ENCODE data around the gene RPL10.
"Not testable (repeated sequence)": the region's sequence is repeated elsewhere in the genome, so short reads cannot be mapped to it uniquely, and the experiment has no call there.

The RPL10 gene

DNA sequence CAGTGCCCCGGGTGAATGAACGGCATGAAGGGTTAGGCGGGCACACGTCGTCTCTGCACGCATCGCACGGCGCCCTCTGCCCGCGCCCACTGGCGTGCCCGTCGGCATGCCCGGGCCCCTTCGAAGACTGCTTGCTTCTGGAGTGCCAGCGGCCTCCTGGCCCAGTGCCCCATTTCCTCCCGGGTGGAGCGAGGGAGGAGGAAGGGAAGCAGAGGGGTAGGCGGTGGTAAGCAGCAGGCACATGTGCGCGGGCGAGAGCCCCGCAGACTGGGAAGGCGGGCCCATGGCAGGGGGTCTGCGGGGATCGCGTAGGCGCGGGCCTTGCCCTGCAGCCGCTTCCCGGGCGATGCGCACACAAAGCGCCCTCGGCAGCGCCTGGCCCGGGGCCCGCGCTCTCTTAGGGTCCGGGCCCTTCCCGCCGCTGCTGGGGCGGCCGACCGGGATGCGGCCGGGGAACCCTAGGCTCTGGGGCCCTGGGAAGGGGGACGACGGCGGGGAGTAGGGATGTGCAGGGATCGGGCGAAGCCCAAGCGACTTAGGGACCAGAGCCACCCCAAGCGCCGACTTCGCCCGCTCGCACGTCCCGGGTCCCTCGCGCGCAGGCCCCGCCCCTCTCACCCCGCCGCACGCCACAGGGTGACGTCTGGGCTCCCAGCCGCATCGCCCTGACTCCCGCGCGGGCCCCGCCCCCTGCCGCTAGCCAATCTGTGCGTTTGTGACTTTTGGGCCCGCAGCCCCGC, 19.9 kb upstream of the RPL10 start:
- peak; percentile 48 for DNase-seq

DNA sequence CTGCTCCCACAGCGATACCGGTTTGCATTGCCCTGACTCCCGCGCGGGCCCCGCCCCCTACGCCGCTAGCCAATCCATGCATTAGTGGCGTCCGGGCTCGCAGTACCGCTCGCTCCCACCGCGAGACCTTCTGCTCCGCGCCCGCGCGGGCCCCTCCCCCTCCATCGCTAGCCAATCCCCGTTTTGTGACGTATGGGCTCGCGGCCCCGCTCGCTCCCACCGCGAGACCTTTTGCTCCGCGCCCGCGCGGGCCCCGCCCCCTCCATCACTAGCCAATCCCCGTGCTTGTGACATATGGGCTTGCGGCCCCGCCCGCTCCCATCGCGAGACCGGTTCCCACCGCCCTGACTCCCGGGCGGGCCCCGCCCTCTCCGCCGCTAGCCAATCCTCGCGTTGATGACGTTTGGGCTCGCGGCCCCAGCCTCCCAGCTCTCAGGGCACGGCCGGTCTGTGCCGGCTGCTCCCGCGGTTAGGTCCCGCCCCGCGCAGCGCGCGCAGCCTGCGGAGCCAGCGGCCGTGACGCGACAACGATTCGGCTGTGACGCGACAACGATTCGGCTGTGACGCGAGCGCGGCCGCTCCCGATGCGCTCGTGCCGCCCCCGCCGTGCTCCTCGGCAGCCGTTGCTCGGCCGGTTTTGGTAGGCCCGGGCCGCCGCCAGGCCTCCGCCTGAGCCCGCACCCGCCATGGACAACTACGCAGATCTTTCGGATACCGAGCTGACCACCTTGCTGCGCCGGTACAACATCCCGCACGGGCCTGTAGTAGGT, 19.2 kb upstream of the RPL10 start, which contains the start of gene EMD:
EMD (plus strand) TSS at position 497 of the 770 bp plus-strand sequence; CDS start at position 687, 190 bp downstream.
- DNase-seq: peak; percentile 98

DNA sequence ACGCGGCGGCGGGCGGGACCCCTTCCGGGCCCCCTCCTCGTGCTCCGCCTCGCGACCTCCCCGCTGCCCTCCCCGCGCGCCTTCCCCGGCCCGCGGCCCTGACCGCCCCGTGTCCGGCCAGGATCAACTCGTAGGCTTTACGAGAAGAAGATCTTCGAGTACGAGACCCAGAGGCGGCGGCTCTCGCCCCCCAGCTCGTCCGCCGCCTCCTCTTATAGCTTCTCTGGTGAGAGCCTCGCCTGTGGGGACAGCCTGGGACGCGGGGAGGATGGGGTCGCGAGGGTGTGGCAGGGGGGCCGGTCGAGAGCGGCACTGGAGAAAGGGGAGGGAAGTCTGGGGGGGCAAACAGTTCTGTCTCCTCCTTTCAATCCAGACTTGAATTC, 18.6 kb upstream of the RPL10 start:
- no peak for DNase-seq

DNA sequence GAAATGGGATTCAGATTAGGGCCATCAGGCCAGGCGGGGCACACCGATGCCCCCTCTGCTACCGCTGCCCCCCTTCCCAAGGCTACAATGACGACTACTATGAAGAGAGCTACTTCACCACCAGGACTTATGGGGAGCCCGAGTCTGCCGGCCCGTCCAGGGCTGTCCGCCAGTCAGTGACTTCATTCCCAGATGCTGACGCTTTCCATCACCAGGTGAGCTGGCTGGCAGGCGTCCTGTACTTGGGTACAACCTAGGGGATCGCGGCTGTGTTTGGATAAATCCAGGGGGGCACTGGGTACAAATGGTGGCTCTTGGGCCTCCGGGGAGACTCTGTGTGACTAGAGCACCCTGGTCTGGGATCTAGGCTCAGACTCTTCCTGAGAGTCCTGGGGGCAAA, 18.0 kb upstream of the RPL10 start:
- DNase-seq: no peak

DNA sequence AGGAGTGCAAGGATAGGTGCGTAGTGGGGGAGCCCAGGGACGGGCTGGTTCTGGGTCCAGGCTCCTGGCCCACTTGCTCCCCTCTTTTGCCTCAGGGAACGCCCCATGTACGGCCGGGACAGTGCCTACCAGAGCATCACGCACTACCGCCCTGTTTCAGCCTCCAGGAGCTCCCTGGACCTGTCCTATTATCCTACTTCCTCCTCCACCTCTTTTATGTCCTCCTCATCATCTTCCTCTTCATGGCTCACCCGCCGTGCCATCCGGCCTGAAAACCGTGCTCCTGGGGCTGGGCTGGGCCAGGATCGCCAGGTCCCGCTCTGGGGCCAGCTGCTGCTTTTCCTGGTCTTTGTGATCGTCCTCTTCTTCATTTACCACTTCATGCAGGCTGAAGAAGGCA, 17.4 kb upstream of the RPL10 start:
- DNase-seq: no peak

DNA sequence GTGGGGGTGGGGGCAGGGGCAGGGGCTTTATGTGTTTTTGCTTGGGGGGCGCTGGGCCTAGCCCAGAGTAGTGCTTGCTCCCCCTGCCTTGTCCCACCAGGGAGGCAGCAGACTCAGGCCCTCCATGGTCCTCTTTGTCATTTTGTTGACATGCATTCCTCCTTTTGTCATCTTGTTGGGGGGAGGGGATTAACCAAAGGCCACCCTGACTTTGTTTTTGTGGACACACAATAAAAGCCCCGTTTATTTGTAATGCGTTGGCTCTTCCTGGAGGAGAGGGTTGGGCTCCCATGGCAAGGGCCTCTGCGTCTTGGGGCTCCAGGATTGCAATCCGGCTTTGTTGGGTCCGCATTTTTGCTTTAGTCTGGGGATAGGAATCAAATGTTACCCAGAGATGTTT, 16.9 kb upstream of the RPL10 start:
- DNase-seq: no peak

DNA sequence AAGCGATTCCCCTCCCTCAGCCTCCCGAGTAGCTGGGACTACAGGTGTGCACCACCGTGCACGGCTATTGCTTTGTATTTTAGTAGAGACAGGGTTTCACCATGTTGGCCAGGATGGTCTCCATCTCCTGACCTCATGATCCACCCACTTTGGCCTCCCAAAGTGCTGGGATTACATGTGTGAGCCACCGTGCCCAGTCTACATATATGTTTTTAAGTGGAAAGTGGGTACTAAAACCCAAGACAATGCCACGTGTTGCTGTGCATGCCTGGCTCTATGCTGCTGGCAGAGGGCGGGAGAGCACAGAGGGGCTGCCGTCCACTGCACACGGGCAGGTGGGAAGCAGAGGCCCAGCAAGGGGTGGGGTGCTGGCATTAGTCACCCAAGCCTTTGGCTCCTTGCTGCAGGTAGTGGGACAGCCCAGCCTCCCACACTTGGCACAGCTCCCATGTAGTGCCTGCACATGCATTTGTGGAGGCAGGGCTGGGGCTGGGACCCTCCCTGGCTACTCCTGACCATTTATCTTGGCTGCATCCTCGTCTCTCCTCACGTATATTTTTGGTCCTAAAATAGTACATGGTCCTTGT, 15.6 kb upstream of the RPL10 start:
- DNase-seq: no peak

DNA sequence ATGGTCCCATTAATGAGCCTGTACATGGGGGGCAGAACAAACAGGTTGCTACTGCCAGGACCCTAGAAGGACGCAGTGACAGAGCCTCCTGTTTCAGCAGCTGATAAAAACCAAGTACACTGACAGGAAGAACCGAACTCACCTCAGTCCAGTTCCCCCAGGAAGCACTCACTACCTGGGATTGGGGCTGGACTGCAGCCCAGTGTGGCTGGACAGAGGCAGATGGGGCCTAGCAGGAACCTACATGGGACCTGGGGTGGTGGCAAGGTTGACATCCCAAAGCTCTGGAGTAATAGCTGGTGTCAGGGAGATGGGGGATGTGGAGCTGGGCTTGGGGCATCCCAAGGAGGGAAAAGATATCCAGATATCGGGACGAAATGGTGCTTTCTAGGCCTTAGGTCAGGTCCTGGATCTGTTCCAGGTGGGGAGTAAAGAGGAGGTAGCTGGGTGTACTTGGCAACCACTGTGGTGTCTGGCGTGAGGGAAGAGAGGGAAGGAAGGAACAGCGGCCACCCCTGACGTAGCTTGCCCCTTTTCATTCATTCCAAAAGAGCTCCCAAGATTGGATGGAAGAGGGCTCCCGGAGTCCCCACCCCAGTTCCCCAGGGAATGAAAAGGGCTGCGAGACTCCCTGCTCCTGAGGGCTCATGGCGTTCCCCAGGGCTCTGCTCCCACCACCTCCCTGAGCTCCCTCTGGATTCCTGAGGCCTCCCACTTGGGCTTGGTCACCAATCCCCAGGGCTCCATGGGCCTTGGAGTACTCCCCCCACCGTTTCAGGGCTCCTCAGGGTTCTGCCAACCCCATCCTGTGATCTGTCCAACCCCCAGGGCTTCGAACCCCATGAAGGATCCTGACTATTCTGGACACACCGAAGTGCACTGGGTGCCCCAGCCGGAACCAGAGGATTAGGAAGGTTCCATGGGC, 14.6 kb upstream of the RPL10 start:
- no peak for DNase-seq

DNA sequence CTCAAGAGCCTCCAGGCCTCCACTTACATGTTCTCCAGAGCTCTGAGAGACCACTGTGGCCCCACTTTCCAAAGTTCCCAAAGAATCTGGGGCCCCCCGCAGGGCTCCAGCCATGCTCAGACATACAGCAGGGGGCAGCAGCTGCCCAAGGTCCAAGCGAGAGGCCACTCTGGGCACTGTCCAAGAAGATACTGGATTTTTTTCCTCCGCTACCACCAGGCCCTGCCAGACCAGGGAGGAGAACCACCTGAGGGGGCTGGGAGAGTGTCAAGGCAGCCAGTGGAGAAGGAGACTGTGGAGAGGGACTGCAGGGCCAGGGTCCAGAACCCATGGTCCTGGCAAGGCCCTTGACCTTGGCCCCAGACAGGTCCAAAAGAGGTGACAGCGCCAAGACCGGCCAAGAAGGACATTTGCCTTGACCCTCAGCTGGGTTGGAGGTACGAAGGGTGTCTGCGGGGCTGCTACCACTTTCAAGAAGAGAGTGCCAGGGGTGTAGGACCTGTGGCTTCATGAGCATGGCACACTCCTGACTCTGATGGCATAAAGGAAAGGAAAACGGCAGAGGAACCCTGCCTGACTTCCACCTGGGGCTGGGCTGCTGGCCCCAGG, 13.8 kb upstream of the RPL10 start:
- no peak for DNase-seq

DNA sequence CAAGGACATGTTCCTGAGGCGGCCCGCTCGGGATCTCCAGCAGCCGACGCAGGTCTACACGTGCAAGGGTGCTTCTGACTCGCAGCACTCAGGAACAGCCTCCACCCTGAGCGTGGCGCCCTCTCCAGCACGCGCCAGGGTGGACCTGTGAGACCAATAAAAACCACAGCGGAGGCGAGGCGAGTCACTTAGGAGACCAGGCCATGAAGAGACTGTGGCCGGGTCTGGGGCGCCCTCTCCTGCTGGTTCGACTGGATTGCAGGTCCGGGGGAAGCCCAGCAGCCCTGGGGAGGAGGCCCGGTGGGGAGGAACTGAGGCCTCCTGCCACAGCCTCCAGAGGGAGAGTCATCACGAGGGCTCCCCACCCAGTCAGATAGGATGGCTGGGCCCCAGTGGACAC, 10.1 kb upstream of the RPL10 start:
- not testable (repeated sequence) for DNase-seq

DNA sequence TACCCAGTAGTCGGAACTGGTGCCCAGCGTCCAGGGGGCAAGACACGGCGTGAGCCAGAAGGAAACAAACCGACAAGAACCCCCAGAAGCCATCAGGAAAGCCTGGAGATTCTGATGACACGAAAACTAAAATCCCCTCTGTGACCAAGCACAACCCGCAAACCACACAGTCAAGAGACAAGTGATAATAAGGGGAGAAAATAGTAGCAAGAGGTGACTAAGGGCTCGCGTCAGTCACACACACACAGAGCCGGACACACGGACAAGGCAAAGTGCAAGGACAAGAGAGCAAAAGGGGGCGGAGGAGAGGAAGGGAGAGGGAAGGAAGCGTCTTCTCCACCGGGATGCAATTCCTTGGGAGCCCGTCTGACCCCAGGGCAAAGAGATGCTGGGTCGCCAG, 9.5 kb upstream of the RPL10 start:
- DNase-seq: not testable (repeated sequence)

DNA sequence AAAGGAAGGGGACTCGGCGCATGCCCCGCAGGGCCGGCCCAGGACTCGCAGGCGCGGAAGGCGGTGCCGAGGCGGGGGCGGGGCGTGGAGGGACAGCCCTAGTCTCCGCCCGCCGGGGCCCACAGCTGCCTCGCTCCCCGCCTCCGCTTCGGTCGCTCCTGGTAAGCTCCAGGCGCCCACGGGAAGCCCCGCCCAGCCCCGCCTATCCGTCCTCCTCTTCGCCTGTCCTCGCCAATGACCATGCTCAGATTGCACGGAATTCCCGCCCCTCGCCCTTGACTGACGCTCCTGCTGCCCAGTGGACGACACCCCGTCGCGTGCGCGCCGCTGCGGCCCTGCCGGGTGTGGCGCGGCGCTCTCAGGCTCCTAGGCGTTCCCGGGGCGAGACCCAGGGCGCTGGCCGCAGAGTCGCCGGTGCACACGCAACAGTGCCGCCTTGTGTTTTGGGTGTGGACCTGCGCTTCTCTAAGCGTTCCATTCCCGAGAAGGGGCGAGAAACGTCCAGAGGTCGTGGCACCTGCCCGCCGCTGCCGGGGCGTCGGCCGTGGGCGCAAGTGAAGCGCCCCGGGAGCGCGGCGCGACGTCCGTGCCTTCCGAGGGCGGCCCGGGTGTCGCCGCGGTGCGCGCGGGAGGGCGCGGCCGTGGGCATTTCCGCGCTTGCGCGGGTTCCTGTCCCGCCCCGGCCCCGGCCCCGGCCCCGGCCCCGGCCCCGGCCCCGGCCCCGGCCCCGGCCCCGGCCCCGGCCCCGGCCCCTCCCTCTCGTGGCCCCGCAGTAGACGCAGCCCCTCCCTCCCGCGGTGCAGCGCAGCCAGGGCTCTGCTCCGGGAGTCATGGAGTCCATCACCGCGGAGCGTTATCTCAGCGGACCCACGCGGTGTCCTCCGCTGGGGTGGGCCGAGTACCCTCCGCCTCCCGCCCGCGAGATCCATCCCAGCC, 8.1 kb upstream of the RPL10 start:
- DNase-seq: not testable (repeated sequence)

DNA sequence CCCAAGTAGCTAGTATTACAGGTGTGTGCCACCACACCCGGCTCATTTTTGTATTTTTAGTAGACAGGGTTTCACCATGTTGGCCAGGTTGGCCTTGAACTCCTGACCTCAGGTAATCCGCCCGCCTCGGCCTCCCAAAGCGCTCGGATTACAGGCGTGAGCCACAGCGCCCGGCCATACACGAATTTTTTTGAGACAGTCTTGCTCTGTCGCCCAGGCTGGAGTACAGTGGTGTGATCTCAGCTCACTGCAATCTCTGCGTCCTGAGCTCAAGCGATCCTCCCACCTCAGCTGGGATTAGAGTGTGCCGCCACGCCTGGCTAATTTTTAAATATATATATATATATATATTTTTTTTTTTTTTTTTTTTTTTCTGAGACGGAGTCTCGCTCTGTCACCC, 1.8 kb upstream of the RPL10 start:
- not testable (repeated sequence) for DNase-seq

DNA sequence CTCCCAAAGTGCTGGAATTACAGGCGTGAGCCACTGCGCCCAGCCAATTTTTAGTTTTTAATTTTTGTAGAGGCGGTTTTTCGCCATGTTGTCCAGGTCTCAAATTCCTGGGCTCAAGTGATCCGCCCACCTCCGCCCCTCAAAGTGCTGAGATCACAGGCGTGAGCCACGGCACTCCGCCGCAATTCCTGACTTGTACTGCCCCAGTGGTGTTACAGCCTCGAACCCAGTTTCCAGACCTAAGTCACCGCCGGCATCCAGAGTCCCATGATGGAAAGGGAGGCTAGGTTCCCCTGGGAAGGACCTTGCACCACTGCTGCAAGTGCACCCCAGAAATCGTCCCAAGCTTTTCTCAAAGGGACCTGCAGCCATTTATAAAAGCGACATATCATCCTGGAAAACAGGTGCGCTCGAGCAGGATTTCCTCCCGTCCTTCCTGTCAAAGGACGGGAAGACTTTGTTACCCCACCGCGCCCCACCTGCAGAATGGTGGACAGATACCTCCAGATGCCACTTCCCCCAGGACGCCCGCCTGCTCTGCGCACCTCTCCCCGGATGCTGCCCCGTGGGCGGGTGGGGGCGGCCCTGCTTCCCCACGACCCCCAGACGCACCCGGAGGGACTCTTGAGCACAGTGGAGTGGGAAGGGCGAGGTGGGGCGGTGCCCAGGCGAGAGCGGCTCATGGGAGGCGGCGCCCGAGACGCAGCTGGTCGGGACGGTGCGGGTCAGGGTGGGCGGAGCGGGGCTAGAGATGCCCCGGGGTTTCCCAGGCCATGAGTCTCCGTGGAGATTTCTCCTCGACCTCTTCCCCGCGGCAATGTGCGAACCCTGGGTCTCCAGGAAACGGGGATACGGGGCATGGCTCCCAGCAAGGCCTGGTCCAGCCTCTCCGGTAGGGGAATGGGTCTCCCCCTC, 947 bp upstream of the RPL10 start:
- DNase-seq: peak; percentile 62

DNA sequence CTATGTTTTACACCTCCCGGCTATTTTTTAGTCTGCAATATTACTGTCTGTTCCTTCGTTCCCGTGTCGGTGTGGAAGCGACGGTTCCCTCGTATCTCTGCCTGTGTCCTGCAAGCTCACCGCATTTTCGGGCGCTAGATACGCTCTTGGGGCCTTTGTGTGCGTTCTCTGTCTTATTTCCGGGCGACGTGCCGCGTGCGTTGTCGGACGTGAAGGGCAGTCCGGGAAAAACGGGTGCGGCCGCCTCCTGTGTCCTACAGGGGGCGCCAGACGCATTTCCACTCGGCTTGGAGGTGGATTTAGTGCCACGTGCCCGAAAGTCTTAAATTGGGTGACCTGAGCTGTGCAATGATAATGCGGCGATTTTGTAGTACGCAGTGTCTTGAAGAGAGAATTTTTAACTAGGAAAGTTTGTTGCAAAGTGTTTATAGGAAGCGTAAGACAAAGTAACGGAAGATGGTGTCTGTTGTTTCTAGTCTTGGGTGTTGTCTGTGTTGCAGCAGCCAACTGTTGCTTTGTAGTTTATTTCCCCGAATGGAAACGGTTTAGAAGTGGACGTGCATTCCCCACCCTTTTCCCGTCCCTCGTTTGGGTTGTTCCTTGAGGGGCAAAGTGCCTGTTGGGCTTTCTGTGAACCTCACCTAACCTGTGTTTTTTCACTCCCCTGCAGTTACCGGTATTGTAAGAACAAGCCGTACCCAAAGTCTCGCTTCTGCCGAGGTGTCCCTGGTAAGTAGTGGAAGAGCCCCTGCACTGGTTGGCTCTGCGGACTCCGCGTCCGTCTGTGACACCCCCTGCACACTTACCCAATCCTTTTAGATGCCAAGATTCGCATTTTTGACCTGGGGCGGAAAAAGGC, 720 bp downstream of the RPL10 start:
- peak; percentile 83 for DNase-seq

DNA sequence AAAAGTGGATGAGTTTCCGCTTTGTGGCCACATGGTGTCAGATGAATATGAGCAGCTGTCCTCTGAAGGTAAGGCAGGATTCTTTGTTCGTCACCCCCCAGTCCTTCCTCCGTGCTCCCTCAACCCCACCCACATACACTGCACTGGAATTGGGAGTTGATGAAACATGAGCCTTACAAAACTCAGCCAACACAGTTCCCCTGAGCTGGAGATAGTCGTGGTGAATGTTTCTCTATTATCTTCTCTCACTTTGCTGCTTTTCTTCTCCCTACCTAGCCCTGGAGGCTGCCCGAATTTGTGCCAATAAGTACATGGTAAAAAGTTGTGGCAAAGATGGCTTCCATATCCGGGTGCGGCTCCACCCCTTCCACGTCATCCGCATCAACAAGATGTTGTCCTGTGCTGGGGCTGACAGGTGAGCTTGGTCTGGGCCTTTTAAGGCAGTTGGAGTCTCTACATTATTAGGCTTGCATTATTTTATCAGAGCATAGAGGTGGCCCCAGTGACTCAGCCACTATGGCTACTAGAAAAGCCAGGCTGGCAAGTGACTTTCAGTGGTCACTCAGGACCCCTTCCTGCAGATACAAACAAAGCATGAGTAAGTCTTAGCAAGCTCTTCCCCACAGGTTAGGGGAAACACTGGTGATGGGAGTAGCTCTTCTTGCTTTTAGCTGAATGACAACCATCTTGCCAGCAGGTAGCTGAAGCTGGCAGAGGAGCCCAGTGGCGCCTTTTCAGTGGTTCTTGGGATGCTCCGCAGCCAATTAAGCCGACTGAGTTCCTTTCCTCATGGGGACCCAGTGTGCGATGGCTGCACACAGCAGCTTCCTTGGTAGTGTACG, 1.6 kb downstream of the RPL10 start:
- no peak for DNase-seq

DNA sequence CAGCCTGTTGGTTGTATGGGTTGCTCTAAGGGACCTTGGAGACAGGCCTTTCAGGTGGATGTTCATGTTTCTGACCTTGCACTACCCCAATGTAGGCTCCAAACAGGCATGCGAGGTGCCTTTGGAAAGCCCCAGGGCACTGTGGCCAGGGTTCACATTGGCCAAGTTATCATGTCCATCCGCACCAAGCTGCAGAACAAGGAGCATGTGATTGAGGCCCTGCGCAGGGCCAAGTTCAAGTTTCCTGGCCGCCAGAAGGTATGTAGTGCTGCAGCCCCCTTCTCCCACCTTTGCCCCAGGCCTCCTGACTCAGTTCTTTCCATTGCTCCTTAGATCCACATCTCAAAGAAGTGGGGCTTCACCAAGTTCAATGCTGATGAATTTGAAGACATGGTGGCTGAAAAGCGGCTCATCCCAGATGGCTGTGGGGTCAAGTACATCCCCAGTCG, 2.2 kb downstream of the RPL10 start:
- not testable (repeated sequence) for DNase-seq
